Endodermal cell (in vitro differentiated cells): Measurements from ENCODE around the gene AJUBA. TPM values are rescaled to one million over a fixed set of nuclear protein-coding genes. Genes with fewer than 3 reads are reported as not detected.

ENCODE experiments used
- DNase-seq: peaks from one replicate; pipeline ENCODE4 v3.0.0-alpha.2; 2017
- H3K27ac ChIP-seq: 2 replicates; pipeline ENCODE4 v1.5.1; 2013; ENCODE audit warnings: mild to moderate bottlenecking, low read depth, low read length, moderate library complexity
- H3K27me3 ChIP-seq: 2 replicates; pipeline ENCODE4 v1.6.1; 2013; ENCODE audit warnings: mild to moderate bottlenecking, low read length, moderate library complexity; ENCODE audit not compliant: insufficient read depth, control insufficient read depth, poor library complexity, severe bottlenecking
- H3K36me3 ChIP-seq: 2 replicates; pipeline ENCODE4 v1.7.0; 2013; ENCODE audit warnings: mild to moderate bottlenecking, low read length, moderate library complexity; ENCODE audit not compliant: control insufficient read depth, insufficient read depth
- H3K4me1 ChIP-seq: one replicate; pipeline ENCODE4 v1.7.0; 2013; ENCODE audit warnings: low read length; ENCODE audit not compliant: control insufficient read depth, insufficient read depth
- H3K4me3 ChIP-seq: 2 replicates; pipeline ENCODE4 v1.5.1; 2013; ENCODE audit warnings: mild to moderate bottlenecking, low read length, moderate library complexity
- H3K9ac ChIP-seq: 2 replicates; pipeline ENCODE4 v1.6.1; 2013; ENCODE audit warnings: mild to moderate bottlenecking, low read length, moderate library complexity; ENCODE audit not compliant: poor library complexity, severe bottlenecking; ENCODE audit errors: extremely low read depth
- H3K9me3 ChIP-seq: 2 replicates; pipeline ENCODE4 v1.6.1; 2013; ENCODE audit warnings: mild to moderate bottlenecking, low read length, moderate library complexity; ENCODE audit not compliant: control insufficient read depth
- H3K27ac Mint-ChIP-seq: 2 replicates; pipeline ENCODE4 v1.8.0; 2020; ENCODE audit warnings: mixed read lengths
- H3K27me3 Mint-ChIP-seq: 2 replicates; pipeline ENCODE4 v1.8.0; 2021; ENCODE audit warnings: mild to moderate bottlenecking, mixed read lengths; ENCODE audit not compliant: insufficient read depth
- H3K36me3 Mint-ChIP-seq: 2 replicates; pipeline ENCODE4 v1.8.0; 2020; ENCODE audit warnings: low read depth, mixed read lengths
- H3K4me1 Mint-ChIP-seq: 2 replicates; pipeline ENCODE4 v1.8.0; 2020; ENCODE audit warnings: mixed read lengths
- H3K4me3 Mint-ChIP-seq: 2 replicates; pipeline ENCODE4 v1.8.0; 2020; ENCODE audit warnings: mild to moderate bottlenecking, moderate library complexity, mixed read lengths
- H3K9me3 Mint-ChIP-seq: 2 replicates; pipeline ENCODE4 v1.8.0; 2020; ENCODE audit warnings: mild to moderate bottlenecking, mixed read lengths
- WGBS, 2 experiments: methylation state at CpG; one replicate each; pipeline versions ENCODE4 v1.1.5 to v1.1.7; 2013; ENCODE audit warnings: missing lambda C conversion rate in 2 of 2, mixed read lengths in 1 of 2; ENCODE audit not compliant: insufficient coverage in 1 of 2, insufficient read length in 1 of 2; 5-methylcytosine and 5-hydroxymethylcytosine counted together
- total RNA-seq, 2 donors: library from RNA; stranded (reverse); fragmentation: NEBNext Ultra II Directional in 1 of 2; extraction: Animal tissue kit (Norgen Biotek cat#: 25700) in 1 of 2; gene quantifications; 2 replicates in 1 of 2; 3 replicates in 1 of 2; pipeline ENCODE4 v1.2.1, GENCODE V29; 2021
- TF ChIP-seq, protein P1 (sequence below): fragments of 200-600 bp; sonication (generic); conservative IDR thresholded peaks from 2 replicates; pipeline ENCODE4 v1.5.0; 2021; ENCODE audit warnings: antibody characterized with exemption, mild to moderate bottlenecking

Gene AJUBA
- total RNA-seq, 2 donors from 2014 or later = 34.2 to 51.4 TPM

DNA sequence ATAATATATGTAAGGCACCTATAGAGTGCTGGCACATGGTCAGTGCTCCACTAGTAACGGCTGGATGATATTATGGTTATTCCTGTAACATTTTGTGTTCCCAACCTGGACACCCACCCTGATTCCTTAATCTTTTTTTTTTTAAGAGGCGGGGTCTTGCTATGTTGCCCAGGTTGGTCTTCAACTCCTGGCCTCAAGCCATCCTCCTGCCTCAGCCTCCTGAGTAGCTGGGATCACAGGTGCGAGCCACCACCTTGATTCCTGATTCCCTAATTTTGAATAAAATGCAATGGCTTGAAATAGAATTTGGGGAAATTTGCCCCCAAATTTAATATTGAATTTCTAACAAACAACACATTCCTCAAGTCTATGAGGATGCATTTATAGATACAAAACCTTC lies 20.2 kb upstream of the AJUBA start:
- Mint-ChIP-seq H3K9me3 (no peaks in the 10 kb centered on the region), H3K4me3 (no peak overlapping the region), H3K27ac (no peak overlapping the region), H3K27me3 (no peaks in the 10 kb centered on the region), H3K36me3 (no peaks in the 10 kb centered on the region), H3K4me1 (peaks cover 26% of the 10 kb centered on the region)
- Histone ChIP-seq H3K9me3 (no peaks in the 10 kb centered on the region), H3K27me3 (no peaks in the 10 kb centered on the region), H3K4me3 (no peak overlapping the region), H3K9ac (no peak overlapping the region), H3K27ac (no peak overlapping the region), H3K36me3 (no peaks in the 10 kb centered on the region), H3K4me1 (peaks cover 4% of the 10 kb centered on the region)
- 86 to 89% methylated on average over 1 to 3 of the region's 3 CpGs for WGBS, 2 experiments
- TF ChIP-seq, protein P1, sequence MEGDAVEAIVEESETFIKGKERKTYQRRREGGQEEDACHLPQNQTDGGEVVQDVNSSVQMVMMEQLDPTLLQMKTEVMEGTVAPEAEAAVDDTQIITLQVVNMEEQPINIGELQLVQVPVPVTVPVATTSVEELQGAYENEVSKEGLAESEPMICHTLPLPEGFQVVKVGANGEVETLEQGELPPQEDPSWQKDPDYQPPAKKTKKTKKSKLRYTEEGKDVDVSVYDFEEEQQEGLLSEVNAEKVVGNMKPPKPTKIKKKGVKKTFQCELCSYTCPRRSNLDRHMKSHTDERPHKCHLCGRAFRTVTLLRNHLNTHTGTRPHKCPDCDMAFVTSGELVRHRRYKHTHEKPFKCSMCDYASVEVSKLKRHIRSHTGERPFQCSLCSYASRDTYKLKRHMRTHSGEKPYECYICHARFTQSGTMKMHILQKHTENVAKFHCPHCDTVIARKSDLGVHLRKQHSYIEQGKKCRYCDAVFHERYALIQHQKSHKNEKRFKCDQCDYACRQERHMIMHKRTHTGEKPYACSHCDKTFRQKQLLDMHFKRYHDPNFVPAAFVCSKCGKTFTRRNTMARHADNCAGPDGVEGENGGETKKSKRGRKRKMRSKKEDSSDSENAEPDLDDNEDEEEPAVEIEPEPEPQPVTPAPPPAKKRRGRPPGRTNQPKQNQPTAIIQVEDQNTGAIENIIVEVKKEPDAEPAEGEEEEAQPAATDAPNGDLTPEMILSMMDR = no peak
- no peak for DNase-seq

DNA sequence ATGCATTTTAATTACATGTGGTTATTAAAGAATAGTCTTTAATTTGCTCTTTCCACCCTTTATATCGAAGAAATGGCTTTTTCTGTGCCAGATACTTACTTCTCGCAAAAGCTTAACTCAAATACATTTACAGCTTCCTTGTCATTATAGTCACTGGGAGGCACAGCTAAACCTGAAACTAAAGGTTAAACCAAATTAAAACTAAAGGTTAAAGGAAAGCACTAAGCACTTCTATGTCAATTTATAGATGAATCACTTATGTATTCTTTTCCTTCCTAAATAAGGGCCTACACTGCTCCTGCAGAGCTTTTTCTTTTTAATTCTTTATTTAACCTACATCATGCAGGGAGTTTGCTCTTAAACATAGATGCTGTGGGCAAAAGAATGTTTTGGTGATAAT lies 18.5 kb upstream of the AJUBA start:
- Histone ChIP-seq H3K4me1 (no peaks in the 10 kb centered on the region), H3K4me3 (no peak overlapping the region), H3K9ac (no peak overlapping the region), H3K27me3 (no peaks in the 10 kb centered on the region), H3K27ac (no peak overlapping the region), H3K9me3 (no peaks in the 10 kb centered on the region), H3K36me3 (no peaks in the 10 kb centered on the region)
- TF ChIP-seq, protein P1 = no peak
- H3K27me3 Mint-ChIP-seq = no peaks in the 10 kb centered on the region
- no peak overlapping the region for H3K27ac Mint-ChIP-seq
- H3K36me3 Mint-ChIP-seq = no peaks in the 10 kb centered on the region
- no peaks in the 10 kb centered on the region for H3K9me3 Mint-ChIP-seq
- WGBS, 2 experiments = 97 to 100% methylated on average over 2 of the region's 2 CpGs
- H3K4me1 Mint-ChIP-seq = peaks cover 15% of the 10 kb centered on the region
- no peak for DNase-seq
- H3K4me3 Mint-ChIP-seq = no peak overlapping the region

DNA sequence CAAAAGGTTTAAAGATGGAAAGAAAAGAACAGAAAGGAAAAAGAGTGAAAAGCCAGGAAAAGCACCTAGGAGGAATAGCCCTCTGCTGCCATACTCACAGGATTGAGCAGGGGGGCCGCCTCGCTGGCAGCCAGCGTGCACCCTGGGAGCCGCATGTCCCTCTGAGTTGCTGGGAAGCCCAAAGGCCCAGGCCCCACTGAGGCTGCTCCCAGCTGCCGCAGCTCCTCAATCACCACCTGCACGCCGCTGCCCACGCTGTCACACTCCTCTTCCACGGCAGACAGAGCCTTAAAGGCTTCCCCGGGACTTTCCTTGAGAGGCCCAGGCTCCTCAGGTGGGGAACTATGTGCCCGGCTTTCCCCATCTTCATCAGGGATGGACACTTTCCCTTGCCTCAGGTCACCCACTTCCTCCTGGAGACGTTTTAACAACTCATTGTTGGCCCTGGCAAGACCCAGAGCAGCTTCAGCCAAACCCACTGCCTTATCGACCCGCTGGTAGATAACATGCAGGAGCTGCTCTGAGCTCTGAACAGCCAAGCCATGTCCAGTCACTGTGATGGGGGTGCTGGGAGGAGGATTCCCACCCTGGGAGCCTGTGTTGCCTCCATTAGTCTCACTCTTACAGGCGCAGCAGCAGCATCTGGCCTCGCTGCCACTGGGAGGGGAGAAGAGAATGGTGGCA lies 16.1 kb upstream of the AJUBA start:
- no peak for DNase-seq
- Mint-ChIP-seq H3K9me3 (no peaks in the 10 kb centered on the region), H3K27ac (no peak overlapping the region), H3K27me3 (no peaks in the 10 kb centered on the region), H3K36me3 (no peaks in the 10 kb centered on the region), H3K4me1 (peaks cover 26% of the 10 kb centered on the region), H3K4me3 (no peak overlapping the region)
- Histone ChIP-seq H3K36me3 (no peaks in the 10 kb centered on the region), H3K9me3 (no peaks in the 10 kb centered on the region), H3K27me3 (no peaks in the 10 kb centered on the region), H3K4me1 (peaks cover 11% of the 10 kb centered on the region), H3K9ac (no peak overlapping the region), H3K27ac (no peak overlapping the region), H3K4me3 (no peak overlapping the region)
- TF ChIP-seq, protein P1 = no peak
- WGBS, 2 experiments = 91 to 94% methylated on average over 16 of the region's 16 CpGs
